ENCODE measurements around the gene MACF1.

- no peak for TF ChIP-seq CTCF (IDR thresholded peaks at IDR 0.05; ENCODE audit: low read depth, low read length, missing input control)
- TF ChIP-seq NR2F2 (IDR thresholded peaks at IDR 0.05) = no peak
- TF ChIP-seq JUND (IDR thresholded peaks at IDR 0.05) = no peak
- no peak for TF ChIP-seq MAX (IDR thresholded peaks at IDR 0.05)
- no peak for TF ChIP-seq RAD21 (IDR thresholded peaks at IDR 0.05)
- TF ChIP-seq SP1 (IDR thresholded peaks at IDR 0.05) = no peak
- TF ChIP-seq YY1 (IDR thresholded peaks at IDR 0.05) = no peak
- TF ChIP-seq HNF4G (IDR thresholded peaks at IDR 0.05) = no peak
- TF ChIP-seq, protein P1, sequence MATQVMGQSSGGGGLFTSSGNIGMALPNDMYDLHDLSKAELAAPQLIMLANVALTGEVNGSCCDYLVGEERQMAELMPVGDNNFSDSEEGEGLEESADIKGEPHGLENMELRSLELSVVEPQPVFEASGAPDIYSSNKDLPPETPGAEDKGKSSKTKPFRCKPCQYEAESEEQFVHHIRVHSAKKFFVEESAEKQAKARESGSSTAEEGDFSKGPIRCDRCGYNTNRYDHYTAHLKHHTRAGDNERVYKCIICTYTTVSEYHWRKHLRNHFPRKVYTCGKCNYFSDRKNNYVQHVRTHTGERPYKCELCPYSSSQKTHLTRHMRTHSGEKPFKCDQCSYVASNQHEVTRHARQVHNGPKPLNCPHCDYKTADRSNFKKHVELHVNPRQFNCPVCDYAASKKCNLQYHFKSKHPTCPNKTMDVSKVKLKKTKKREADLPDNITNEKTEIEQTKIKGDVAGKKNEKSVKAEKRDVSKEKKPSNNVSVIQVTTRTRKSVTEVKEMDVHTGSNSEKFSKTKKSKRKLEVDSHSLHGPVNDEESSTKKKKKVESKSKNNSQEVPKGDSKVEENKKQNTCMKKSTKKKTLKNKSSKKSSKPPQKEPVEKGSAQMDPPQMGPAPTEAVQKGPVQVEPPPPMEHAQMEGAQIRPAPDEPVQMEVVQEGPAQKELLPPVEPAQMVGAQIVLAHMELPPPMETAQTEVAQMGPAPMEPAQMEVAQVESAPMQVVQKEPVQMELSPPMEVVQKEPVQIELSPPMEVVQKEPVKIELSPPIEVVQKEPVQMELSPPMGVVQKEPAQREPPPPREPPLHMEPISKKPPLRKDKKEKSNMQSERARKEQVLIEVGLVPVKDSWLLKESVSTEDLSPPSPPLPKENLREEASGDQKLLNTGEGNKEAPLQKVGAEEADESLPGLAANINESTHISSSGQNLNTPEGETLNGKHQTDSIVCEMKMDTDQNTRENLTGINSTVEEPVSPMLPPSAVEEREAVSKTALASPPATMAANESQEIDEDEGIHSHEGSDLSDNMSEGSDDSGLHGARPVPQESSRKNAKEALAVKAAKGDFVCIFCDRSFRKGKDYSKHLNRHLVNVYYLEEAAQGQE (IDR thresholded peaks at IDR 0.05) = no peak
- no peak for TF ChIP-seq EGR1 (IDR thresholded peaks at IDR 0.05; ENCODE audit: low read depth in 2 of 2)
These were observed 39.4 kb upstream of the MACF1 start for GRCh38 chr1:39165049-39165448.
